Measurements from ENCODE around the gene RNH1.
A peak's percentile ranks its signal among the peaks of the same experiment; 100 is the strongest.

The RNH1 gene

DNA sequence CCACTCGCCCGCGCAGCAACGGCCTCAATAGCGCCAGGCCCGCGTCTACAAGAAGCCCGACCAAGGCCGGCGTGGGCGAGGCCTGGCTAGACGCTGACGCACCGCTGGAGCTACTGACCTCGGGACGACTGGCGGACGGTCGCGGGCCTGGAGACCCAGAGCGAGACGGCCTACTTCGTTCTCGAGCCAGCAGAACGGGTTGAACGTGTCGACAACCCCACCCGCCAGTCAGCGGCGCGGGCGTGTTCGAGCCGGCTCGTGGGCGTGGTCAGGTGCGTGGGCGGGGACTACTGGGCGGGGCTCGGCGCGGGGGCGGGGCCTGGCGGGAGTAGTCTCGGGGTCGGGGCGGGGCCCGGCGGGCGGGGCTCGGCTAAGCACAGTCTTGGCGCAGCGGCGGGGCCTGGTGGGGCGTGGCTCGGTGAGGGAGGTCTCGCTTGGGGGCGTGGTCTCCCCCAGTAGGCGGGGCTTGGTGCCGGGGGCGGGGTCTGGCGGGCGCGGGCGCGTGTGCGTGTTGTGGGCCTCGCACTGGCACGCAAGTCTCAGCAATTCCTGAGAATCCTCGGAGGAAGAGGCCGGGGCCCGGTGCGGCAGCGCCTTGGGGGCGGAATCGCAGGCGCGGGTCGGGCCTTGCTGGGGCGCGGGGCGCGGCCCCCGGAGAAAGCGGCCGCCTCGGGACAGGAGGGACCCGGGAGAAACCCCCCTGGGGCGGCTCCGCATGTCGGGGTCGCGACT is at the start of gene RNH1:
TSS of gene RNH1 (minus strand) at position 248 of the 732 bp plus-strand sequence. CDS start 5,080 bp downstream, outside the sequence.
- peak; percentile 99 for DNase-seq (ENCODE audit: low read depth in 2 of 2)

DNA sequence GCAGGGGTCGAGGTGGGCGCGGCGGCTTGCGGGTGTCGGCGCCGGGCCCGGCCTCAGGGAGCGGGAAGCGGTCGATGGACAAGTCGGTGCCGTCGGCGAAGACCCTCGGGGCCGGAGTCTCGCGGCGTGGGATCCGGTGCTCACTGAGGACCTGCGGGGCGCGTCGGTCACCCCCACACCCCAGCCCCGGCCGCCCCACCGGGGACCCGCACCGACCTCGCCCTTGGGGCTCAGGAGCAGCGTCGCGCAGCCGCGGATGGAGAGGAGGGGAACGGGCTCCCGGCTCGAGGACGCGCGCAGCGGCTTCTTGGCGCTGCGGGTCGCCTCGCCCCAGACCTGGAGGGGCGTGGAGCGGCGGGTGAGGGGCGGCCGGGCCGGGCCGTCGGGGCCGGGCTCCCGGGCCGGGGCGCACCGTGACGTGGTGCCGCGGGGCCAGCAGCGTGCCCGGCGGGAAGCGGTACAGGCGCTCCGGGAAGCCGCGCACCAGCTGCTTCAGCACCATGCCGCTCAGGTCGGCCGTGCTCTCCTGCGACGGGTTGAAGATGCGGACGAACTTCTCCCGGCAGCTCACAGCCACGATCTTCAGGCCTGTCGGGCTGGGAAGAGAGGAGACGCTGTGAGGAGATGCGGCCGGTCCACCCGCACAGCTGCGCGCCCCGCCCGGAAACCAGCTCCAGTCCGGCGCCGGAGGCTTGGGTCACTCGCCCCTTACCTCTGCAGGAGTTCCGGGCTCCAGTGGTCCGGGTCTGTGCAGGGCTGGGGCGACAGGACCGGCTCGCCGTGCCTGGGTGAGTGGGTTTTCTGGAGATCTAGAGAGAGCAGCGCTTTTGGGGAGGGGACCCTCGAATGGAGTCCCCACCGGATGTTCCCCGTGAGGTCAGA is 49.0 kb upstream of the RNH1 start:
- DNase-seq (ENCODE audit: low read depth in 2 of 2) = no peak

DNA sequence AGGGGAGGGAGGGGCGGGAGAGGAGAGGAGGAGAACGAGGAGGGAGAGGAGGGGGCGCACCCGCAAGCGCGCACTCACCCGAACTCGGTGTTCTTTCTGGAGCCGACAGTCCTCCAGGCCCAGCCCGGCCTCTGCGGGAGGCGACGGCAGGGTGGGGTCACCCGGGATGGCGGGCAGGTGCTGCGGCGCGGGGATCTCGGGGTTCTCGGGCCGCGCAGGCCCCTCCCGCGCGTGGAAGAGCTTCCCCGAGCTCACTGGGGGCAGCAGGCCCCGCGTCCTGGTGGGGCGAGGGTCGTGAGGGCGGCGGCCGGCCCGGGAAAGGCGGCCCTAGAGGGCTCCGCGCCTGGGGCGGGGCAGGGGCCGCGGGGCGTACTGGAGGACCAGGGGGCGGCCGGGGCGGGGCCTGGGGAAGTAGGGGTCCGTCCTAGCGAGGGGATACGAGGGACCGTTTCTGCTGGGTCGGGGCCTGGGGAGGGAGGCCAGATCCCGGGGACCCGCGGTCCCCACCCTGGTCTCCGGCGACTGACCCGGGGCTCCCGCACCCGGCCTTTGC is 48.3 kb upstream of the RNH1 start:
- DNase-seq (ENCODE audit: low read depth in 2 of 2) = no peak

DNA sequence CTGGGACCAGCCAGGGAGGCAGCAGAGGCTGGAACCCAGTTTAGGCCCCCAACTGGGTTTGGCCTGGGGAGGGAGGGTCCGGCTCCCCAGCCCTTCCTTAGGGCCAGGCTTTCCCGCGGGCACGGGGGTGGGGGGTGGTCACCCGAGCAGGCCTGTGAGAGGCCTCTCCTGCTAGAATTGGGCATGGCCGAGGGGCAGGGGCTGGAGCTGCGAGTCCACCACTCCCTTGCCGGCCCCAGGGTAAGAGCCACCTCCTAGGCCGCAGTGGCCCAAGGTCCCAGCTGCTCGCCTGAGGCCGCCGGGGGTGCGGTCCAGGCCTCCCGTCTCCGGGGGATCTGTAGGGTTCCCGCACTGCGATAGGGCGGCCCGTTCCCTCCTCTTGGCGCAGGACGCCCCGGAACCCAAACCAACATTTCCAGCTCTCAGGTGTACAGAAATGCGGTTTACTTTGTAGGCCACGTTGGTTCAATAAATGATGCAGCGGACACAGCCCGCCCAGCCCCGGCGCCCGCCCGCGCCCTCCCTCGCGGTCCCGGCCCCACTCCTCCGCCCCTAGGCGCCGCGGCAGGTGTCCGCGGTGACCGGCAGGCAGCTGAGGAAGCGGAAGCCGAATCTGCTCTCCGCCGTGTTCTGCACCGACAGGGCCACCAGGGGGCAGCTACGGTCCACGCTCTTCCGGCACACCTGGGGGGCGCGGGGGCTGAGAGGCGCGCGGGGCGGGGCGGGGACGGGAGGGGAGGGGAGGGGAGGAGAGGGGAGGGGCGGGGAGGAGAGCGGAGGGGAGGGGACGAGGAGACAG is 47.6 kb upstream of the RNH1 start:
- peak; percentile 49 to 50 for DNase-seq (ENCODE audit: low read depth in 2 of 2)

DNA sequence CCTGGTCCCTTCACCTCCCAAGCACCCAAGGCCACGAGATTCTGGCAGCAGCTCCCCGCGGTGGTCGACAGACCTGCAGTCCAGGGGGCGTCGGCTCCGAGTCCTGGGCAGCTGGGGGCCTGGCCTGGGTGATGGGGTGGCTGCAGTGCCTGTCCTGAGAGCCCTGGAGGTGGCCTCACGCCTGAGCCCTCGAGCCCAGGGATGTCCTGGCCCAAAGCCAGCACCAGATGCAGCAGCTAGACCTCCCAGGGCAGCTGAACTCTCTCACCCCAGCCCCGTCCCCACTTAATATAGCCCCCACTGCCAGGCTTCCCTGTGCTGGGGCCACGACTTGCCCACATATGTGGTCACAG is 46.9 kb upstream of the RNH1 start:
- no peak for DNase-seq (ENCODE audit: low read depth in 2 of 2)

DNA sequence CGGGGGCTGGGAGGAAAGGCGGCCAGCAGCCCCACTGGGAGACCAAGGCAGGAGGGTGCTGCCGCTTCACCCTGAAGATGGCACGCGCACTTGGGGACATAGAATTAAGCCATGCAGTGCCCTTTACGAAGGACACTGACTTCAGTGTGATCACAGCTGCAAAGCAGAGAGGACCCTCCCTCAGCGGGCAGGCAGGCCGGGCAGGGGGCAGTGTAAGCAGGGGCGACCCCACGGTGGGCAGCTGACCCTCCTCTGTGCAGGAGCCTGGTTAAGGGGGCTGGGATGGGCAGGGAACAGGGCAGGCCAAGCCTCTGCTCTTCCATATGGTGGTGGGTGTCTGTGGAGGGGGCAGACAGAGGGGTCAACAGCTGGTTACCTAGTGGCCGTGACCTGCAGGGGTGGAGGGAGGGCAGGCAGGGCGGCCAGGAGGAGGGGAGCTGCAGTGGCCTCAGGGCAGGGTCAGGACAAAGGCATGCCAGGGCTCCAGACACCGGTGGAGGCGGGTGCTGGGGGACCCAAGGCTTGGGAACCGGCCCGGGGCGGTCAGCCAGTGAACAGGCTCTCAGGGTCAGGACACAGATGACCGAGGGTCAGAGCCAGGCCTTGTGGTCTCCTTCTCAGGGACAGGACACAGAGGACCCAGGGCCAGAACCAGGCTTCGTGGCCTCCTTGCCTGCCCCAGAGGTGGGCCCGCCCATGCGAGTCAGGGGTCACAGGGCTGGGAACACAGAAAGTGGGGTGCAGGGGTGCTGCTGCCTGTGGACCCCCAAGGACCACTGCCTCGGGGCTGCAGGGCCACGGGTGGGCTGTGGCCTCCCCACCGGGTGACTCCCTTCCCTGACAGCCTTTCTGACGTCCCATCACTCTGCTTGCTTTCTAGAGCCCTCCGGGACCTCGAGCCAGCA is 46.3 kb upstream of the RNH1 start:
- no peak for DNase-seq (ENCODE audit: low read depth in 2 of 2)

DNA sequence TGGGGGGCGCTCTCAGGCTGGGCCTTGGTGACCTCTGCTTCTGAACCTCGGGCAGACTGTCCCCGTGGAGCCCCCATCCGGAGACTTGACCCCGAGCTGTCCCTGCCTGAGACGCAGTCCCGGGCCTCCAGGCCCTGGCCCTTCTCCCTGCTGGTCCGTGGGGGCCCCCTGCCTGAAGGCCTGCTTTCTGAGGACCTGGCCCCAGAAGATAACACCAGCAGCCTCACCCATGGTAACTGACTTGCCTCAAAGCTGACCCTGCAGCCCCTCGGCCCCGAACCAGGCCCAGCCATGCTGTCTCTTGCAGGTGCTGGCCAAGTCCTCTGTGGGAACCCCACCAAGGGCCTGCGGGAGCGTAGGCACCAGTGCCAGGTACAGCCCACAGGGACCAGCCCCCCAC is 44.6 kb upstream of the RNH1 start:
- no peak for DNase-seq (ENCODE audit: low read depth in 2 of 2)

DNA sequence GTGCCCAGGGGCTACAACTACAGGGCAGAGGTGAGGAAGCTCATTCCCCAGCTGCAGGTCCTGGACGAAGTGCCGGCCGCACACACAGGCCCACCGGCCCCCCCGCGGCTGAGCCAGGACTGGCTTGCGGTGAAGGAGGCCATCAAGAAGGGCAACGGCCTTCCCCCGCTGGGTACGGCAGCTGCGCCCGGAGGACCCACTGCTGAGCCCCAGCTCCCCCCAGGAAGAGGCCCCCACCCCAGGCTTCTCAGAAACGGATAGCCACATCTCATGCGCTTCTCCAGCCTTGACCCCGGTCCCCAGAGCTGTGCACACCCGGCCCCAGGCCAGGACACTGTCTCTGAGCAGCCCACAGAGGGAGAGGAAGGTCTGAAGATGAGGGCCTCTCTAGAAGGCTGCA is 44.1 kb upstream of the RNH1 start:
- no peak for DNase-seq (ENCODE audit: low read depth in 2 of 2)

DNA sequence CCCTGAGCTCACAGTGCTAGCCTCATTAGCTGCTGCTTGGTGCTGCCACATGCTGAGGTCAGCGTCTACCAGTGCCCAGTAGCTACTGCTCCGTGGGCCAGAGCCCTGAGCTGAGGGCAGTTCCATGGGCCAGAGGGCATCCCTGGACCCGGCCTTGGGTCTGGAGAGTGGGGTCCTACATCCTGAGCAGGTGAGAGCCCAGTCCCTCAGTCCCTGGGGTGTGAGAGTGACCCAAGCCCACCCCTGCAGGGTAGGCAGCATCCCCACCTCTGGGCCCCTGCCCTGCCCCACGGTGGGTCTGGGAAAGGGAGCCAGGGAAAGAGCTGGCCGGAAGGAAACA is 43.7 kb upstream of the RNH1 start:
- no peak for DNase-seq (ENCODE audit: low read depth in 2 of 2)

DNA sequence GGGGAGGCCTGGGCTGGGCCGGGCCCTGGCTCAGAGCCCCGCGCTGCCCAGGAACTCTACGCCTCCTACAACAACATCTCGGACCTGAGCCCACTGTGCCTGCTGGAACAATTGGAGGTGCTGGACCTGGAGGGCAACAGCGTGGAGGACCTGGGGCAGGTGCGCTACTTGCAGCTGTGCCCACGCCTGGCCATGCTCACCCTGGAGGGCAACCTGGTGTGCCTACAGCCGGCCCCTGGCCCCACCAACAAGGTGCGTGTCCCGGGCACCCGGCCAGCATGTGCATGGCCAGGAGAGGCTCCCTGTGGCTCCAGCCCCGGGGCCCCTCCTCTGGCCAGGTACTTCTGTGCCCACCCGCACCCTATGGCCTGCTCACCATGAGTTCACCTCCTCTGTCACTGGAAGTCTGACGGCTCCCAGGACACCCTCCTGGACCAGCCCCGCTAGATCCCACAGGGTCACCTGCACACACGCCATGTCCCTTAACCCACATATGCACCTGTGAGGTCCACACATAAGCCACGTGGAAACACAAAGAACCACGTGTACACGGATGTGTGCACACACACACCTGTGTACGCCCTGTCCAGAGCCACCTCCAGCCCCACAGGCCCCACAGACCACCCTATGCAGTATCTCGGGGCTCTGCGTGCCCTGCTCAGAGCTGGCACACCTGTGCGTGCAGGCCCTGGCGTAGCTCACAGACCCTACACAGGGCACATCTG is 43.1 kb upstream of the RNH1 start:
- DNase-seq (ENCODE audit: low read depth in 2 of 2) = no peak

DNA sequence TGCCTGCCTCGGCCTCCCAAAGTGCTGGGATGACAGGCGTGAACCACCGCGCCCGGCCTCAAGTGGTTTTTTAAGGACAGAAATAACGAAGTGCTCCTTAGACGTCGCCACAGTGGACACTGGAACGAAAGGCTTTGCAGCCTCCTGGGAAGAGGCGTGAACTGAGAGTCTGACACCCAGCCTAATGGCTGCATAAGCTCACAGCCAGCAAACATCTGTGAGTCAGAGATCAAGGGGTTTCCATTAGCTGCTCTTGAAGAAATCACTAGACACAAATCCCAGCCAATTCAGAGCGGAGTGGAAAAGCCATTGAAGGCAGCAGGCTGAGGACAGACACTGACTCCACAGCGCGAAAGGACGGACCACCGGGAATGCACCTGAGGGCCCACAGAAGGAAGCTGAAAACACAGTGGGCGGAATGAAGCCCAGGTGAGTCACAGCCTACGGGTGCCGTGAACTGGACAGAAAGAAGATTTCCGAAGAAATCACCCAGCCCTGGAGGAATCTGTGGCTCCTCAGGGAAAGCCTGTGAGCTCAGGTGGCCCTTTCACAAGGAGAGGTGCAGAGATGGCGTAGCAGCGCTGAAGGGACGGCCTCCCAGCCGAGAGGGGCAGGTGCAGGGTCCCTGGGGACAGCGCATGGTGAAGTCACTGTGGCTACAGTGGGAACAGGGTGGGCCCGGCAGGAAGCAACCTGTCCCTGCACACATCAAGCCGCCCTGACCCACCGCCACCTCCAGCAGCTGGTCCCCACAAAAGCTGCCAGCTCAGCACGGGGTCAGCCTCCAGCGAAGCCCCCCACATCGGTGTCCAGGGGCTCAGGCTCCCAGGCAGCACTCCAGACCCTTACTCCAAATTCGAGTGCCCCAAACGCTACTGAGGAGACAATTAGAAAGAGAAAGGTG is 41.9 kb upstream of the RNH1 start:
- DNase-seq (ENCODE audit: low read depth in 2 of 2) = no peak

DNA sequence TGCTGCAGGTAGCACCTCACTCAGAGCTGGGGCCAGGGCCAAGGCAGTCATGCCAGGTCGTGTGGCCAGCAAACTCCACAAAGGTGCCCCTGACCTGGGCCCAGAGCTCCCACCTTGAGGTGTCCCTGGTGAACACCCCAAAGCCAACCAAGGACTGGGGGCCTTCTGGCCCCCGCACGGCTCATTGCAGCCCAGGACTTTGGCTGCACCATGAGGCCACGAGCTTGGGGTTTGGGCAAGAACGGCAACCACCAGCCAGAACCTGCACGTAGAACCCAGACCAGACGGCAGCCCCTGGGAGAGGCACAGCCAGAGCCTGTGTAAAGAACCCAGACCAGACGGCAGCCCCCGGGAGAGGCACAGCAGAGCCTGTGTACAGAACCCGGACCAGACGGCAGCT is 38.1 kb upstream of the RNH1 start:
- no peak for DNase-seq (ENCODE audit: low read depth in 2 of 2)

DNA sequence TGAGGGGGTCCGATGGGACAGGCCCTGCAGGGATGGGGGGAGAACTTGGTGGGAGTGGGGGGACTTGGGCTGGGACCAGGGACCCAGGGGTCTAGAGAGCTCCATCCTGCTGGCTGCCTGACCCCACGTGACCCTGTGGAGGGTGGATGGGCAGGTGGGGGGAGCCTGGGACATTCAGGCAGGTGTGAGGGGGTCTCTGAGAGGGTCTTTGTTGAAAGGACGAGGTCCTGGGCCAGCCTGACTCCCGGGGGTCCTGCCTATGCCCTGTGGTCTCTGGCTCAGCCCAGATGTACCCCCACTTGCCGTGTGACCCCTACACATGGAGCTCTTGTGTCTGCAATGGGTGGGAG is 37.8 kb upstream of the RNH1 start:
- no peak for DNase-seq (ENCODE audit: low read depth in 2 of 2)

DNA sequence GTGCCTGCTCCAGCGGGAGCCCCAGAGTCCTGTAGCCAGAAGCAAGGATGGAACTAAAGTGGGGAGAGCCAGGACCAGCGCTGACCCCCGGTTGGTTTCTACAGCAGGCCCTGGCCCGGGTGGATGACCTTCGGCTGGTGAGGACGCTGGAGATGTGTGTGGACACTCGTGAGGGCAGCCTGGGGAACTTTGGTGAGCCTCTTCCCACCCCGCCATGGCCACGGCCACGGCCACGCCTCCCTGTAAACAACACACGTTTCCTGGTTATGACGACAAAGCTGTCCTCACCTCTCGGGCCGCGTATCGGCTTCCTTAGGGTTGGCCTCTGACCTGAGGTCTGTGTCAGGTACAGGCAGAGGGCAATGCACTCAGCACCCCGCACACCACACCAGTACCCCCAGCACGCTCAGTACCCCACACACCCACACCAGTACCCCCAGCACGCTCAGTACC is 34.4 kb upstream of the RNH1 start:
- DNase-seq (ENCODE audit: low read depth in 2 of 2) = no peak

DNA sequence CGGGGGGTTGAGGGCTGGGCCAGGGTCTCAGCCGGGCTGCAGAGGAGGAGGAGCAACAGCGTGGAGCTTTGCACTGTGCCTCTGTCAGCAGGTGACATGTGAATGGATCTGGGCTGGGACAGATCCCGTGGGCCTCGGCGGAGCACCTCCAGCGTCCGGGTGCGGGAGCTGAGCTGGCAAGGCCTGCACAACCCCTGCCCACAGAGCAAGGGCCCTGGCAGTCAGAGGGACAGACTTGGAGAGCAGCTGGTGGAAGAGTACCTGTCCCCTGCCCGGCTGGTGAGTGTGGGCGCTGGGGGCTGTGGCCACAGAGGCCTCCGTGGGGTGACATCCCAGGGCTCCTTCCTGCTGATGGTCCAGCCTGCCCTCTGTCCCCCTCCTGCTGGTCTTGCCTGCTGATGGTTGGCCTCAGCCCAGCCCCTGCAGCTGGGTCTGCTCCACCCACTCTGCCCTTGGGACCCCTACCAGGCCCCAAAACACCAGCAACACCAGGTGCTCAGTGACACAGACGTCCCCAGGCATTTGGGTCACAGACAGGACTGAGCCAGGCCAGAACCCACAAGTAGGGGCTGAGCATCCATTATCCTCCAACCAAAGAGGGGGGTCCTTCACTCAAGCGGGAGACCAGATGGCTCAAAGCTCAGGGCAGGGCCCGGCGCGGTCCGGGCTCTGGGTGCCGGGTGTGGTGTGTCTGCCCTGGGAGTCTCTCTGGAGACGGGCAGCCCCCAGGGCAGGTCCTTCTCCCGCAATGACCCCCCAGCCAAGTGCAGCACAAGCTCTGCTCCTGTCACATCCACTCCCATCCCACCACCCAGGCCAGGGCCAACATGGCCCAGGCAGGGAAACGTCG is 33.8 kb upstream of the RNH1 start:
- DNase-seq (ENCODE audit: low read depth in 2 of 2) = no peak

DNA sequence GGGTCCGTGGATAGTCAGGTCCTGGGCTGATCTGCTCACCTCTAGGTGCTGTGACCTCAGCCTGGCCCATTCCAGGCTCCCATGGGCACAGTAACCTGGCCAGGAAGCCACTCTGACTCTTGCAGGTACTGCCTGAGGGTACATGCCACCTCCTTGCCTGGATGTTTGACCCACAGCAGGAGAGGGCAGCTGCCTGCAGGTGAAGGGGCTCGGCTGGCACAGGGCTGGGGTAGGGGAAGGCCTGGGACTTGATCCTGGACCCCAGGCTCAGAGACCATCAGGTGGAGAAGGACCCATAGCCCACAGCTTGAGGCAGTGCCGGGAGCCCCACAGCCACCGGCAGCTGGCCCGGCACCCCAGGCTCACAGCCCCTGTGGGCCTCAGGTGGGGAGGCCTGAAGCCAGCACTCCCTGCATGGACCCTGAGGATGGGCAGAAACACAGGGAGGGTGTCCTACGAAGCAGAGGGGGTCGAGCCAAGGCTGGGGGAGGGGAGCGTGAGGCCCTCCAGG is 33.0 kb upstream of the RNH1 start:
- DNase-seq (ENCODE audit: low read depth in 2 of 2) = no peak

DNA sequence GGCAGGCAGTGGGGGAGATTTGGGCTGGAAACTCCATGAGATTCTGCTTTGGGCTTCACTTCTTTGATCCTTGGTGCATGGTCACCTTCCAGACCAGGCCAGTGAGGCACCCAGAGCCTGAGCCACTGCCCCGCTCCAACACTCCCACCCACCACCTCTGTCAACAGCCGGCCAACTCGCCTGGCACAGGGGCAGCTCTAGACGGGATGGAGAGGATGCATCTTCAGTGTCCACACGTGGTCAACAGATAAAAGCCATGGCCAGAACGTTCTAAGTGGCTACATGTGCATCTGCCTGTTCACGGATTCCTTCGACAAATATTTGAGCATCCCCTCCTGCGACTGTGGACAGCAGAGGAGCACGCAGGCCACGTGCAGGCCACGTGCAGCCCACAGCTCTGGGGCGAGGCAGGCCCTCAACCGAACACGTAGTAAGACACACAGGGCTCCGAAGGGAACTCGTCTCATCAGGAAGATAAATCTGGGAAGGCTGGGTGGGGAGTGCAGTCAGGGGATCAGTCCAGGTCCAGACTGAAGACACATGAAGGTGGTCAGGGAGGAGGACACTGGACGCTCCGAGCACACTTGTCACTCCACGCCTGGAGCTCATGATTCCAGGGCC is 31.5 kb upstream of the RNH1 start:
- no peak for DNase-seq (ENCODE audit: low read depth in 2 of 2)
